Astrocyte of the spinal cord (primary cell): ENCODE data around the gene SELENOV.

ENCODE experiments used
- DNase-seq: peaks from one replicate; pipeline ENCODE4 v3.0.0; 2011; ENCODE audit warnings: low read depth, low spot score
- H3K4me3 ChIP-seq: 2 replicates; pipeline ENCODE4 v1.5.1; 2011; ENCODE audit warnings: low read depth, mild to moderate bottlenecking, low read length, moderate library complexity
- in situ Hi-C: cut with HindIII; loops from 2 replicates; pipeline ENCODE4 v1.10.0; 2017; ENCODE audit warnings: low sequenced_read_pairs
- TF ChIP-seq, protein P1 (sequence below): IDR thresholded peaks from 2 replicates; pipeline ENCODE4 v1.5.1; 2012; ENCODE audit warnings: low read depth, mild to moderate bottlenecking, low read length, inconsistent platforms

The SELENOV gene

GRCh38 chr19:39563408-39563807, 48.5 kb downstream of the SELENOV start:
- no peak overlapping the region for H3K4me3 ChIP-seq
- TF ChIP-seq, protein P1, sequence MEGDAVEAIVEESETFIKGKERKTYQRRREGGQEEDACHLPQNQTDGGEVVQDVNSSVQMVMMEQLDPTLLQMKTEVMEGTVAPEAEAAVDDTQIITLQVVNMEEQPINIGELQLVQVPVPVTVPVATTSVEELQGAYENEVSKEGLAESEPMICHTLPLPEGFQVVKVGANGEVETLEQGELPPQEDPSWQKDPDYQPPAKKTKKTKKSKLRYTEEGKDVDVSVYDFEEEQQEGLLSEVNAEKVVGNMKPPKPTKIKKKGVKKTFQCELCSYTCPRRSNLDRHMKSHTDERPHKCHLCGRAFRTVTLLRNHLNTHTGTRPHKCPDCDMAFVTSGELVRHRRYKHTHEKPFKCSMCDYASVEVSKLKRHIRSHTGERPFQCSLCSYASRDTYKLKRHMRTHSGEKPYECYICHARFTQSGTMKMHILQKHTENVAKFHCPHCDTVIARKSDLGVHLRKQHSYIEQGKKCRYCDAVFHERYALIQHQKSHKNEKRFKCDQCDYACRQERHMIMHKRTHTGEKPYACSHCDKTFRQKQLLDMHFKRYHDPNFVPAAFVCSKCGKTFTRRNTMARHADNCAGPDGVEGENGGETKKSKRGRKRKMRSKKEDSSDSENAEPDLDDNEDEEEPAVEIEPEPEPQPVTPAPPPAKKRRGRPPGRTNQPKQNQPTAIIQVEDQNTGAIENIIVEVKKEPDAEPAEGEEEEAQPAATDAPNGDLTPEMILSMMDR = no peak
- in situ Hi-C loops = no loop called here
- DNase-seq = no peak

DNA sequence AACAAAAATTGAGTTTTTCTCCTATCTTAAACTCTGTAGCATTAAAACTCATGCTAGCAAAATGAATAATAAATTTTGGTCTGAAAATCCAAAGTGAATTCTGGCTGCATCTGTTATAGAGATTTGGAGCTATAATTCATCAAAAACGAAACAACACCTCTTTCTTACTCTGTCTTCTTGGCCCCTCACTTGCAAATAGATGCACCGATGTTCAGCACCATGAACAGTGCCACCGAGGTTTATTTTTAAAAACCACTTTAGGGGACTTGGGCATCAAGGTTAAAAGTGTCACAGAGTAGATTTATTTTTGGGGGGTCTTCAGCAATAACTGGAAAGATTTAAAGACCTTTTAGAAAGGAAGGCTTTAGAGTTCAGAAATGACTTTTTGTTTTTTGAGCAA, 51.1 kb downstream of the SELENOV start:
- TF ChIP-seq, protein P1 = no peak
- no peak overlapping the region for H3K4me3 ChIP-seq
- no peak for DNase-seq
- in situ Hi-C loops = no loop called here

- TF ChIP-seq, protein P1 = no peak
- DNase-seq = no peak
- no peak overlapping the region for H3K4me3 ChIP-seq
- in situ Hi-C loops = no loop called here
These were observed 53.7 kb downstream of the SELENOV start for GRCh38 chr19:39568604-39569003.
